ENCODE data around the gene HNRNPD.
"Not testable (repeated sequence)": the region's sequence is repeated elsewhere in the genome, so short reads cannot be mapped to it uniquely, and the experiment has no call there.

The HNRNPD gene

GRCh38 chr4:82372517-82373485, 990 bp downstream of the HNRNPD start:
- peak; percentile 76 for DNase-seq

GRCh38 chr4:82371497-82371896, 2.3 kb downstream of the HNRNPD start:
- DNase-seq, result no peak

GRCh38 chr4:82367438-82368097, 6.2 kb downstream of the HNRNPD start:
- DNase-seq, result no peak

- DNase-seq, result not testable (repeated sequence)
Observed at GRCh38 chr4:82366431-82366830, 7.4 kb downstream of the HNRNPD start.

- no peak for DNase-seq
Observed at GRCh38 chr4:82363896-82364487, 9.8 kb downstream of the HNRNPD start.

- DNase-seq, result no peak
Observed at GRCh38 chr4:82362565-82362964, 11.2 kb downstream of the HNRNPD start.

- DNase-seq, result peak; percentile 32
Observed at GRCh38 chr4:82360298-82361177, 13.3 kb downstream of the HNRNPD start.

GRCh38 chr4:82358847-82359246, 14.9 kb downstream of the HNRNPD start:
- no peak for DNase-seq

- DNase-seq, result no peak
Observed at GRCh38 chr4:82357640-82358039, 16.2 kb downstream of the HNRNPD start.

- DNase-seq, result no peak
Observed at GRCh38 chr4:82354788-82355187, 19.0 kb downstream of the HNRNPD start.

- no peak for DNase-seq
Observed at GRCh38 chr4:82352825-82353366, 20.9 kb downstream of the HNRNPD start.

- DNase-seq, result no peak
Observed at GRCh38 chr4:82352118-82352824, 21.5 kb downstream of the HNRNPD start.

- no peak for DNase-seq
Observed at GRCh38 chr4:82346126-82346525, 27.7 kb downstream of the HNRNPD start.

- DNase-seq, result no peak
Observed at GRCh38 chr4:82335043-82335442, 38.7 kb downstream of the HNRNPD start.

- DNase-seq, result not testable (repeated sequence)
Observed at GRCh38 chr4:82333641-82334040, 40.1 kb downstream of the HNRNPD start.

GRCh38 chr4:82331814-82332213, 42.0 kb downstream of the HNRNPD start:
- no peak for DNase-seq

- peak; percentile 19 for DNase-seq
Observed at GRCh38 chr4:82320351-82320750, 53.4 kb downstream of the HNRNPD start.

- not testable (repeated sequence) for DNase-seq
Observed at GRCh38 chr4:82303063-82303462, 70.7 kb downstream of the HNRNPD start.

Measured in fibroblast of skin of back (primary cell).